ENCODE measurements around the gene KLHL28. TPM values are rescaled to one million over a fixed set of nuclear protein-coding genes. Genes with fewer than 3 reads are reported as not detected.

Gene KLHL28
- total RNA-seq, 3 donors from 2014 or later: 16.1 to 19.5 (median 19.3) TPM

DNA sequence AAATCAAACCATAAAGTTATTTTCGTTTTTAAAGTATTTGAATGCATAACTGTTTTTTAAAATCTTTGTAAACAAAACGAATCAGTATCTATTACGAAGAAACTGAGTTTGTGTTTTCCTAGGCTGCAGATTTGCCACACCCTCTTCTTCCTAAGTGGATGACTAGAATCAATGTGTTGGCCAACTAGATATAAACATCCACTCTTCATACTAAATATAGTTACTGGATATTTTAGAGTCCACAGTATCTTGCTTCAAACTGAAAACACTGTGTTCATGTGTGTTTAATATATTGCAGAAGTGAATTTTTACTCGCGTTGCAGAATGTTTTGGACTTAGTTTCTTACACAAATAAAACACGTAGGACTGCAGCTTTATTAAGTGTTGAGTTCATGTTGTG is 63.2 kb downstream of the KLHL28 start:
- Histone ChIP-seq H3K4me3 (no peak overlapping the region), H3K36me3 (ENCODE audit: low read depth) (no peaks in the 10 kb centered on the region), H3K4me1 (ENCODE audit: low read depth) (peaks cover 10% of the 10 kb centered on the region), H3K9me3 (no peaks in the 10 kb centered on the region)
- TF ChIP-seq, protein P1, sequence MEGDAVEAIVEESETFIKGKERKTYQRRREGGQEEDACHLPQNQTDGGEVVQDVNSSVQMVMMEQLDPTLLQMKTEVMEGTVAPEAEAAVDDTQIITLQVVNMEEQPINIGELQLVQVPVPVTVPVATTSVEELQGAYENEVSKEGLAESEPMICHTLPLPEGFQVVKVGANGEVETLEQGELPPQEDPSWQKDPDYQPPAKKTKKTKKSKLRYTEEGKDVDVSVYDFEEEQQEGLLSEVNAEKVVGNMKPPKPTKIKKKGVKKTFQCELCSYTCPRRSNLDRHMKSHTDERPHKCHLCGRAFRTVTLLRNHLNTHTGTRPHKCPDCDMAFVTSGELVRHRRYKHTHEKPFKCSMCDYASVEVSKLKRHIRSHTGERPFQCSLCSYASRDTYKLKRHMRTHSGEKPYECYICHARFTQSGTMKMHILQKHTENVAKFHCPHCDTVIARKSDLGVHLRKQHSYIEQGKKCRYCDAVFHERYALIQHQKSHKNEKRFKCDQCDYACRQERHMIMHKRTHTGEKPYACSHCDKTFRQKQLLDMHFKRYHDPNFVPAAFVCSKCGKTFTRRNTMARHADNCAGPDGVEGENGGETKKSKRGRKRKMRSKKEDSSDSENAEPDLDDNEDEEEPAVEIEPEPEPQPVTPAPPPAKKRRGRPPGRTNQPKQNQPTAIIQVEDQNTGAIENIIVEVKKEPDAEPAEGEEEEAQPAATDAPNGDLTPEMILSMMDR (IDR thresholded peaks at IDR 0.05): no peak
- ATAC-seq (no peak), DNase-seq (no peak)
- intact Hi-C loops (cut with DNase I, micrococcal nuclease): no loop called here

DNA sequence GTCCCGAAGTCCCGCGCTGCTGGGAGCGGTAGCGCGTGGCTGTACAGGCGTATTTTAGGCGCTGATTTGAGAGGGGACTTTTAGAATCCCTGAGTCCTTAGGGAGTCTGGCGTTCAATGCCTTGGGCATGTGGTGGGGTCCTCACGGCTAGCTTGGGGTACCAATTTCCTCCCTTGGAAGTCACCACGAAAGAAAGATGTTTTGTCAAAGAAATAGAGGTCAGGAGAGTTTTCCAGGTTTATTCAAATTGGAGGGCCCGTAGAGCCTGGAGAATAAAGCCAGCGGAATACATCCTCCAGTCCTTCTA is 63.9 kb downstream of the KLHL28 start:
- H3K4me1 ChIP-seq (ENCODE audit: low read depth): peaks cover 10% of the 10 kb centered on the region
- intact Hi-C loops (cut with DNase I, micrococcal nuclease): no loop called here
- ATAC-seq: no peak

DNA sequence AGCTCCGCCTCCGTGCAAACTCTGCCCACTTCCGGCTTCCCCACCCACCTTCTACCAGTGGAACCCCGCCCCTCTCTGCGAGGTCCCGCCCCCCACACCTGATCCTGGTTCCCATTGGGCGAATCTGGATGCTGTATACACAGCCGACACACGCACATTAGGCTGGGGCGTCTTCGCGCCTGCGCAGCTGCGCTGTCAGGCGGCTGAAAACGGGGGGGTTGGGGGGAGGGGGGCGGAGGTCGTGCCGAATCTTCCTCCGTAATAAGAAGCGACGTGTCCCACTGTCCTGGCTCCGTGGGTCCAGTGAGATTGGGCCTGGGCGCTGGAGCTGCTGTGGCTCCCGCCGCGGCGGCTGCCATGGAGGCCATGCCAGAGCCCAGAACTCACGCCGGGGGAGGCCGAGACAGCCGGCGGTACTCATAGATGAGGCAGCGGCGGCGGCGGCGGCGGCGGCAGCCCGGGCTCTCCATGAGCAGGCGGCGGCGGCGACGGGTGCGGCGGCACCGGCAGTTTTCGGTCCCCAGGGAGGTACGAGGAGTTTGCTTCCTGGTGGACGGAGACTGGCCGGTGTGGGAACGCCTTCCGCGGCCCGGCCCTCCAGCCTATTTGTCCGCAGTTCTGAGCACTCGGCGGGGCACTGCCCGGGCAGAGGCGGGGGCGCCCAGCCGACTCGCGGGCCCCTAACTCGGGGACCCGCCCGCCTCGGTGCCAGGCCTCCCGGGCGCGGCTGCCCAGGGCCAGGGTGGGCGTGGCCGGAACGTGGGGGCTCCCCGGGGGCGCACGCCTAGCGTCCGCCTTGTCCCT is 64.5 kb downstream of the KLHL28 start:
- Histone ChIP-seq H3K36me3 (ENCODE audit: low read depth) (no peaks in the 10 kb centered on the region), H3K9me3 (no peaks in the 10 kb centered on the region), H3K4me3 (peak overlapping the region; percentile 69), H3K4me1 (ENCODE audit: low read depth) (peaks cover 10% of the 10 kb centered on the region)
- intact Hi-C loops (cut with DNase I, micrococcal nuclease): no loop called here
- DNase-seq (peak; percentile 98 to 100 (median 99)), ATAC-seq (peak; percentile 98)
- TF ChIP-seq, protein P1 (IDR thresholded peaks at IDR 0.05): no peak

More for the DNA sequence above, 63.9 kb downstream of the KLHL28 start:
- DNase-seq: no peak
- H3K4me3 ChIP-seq: peak overlapping the region; percentile 69
- H3K36me3 ChIP-seq (ENCODE audit: low read depth): no peaks in the 10 kb centered on the region
- TF ChIP-seq, protein P1 (IDR thresholded peaks at IDR 0.05): no peak
- H3K9me3 ChIP-seq: no peaks in the 10 kb centered on the region

DNA sequence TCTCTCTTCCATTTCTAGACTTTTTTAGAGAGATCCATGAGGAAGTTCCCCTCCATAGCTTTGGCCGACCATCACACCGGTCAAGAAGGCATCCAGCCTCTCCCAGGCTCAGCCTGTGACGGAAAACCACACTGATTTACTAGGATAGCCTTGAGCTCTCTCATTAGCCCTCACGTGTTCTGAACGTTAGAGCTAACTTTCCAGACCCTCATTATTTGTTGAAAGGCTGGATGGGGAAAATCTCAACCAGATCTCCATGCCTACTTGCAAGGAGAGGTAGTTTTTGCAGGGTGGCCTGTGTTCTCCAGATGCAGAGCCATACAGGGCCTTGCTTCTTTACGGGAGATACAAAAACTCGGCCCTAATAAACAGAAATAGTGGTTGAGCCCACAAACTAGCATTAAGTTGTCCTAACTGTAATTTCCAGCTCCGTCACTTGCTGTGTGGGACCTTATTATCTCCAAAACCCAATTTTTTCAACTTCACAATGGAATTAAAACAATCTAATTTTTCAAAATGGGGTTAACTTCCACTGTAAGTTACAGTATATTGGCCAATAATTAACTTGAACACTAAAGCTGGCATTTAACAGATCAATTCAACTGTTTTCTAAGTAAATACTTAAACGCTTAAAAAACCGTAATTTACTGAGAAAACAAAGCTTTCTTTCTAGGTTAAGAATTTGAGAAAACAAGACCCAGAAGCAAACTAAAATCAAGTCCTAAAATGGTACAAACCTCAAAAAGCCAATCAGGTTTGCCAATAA is 65.3 kb downstream of the KLHL28 start:
- H3K9me3 ChIP-seq: no peaks in the 10 kb centered on the region
- no peak for DNase-seq
- TF ChIP-seq, protein P1 (IDR thresholded peaks at IDR 0.05): no peak
- peaks cover 10% of the 10 kb centered on the region for H3K4me1 ChIP-seq (ENCODE audit: low read depth)
- intact Hi-C loops (cut with DNase I, micrococcal nuclease): no loop called here
- no peak for ATAC-seq
- H3K4me3 ChIP-seq: peak overlapping the region; percentile 69
- H3K36me3 ChIP-seq (ENCODE audit: low read depth): no peaks in the 10 kb centered on the region

DNA sequence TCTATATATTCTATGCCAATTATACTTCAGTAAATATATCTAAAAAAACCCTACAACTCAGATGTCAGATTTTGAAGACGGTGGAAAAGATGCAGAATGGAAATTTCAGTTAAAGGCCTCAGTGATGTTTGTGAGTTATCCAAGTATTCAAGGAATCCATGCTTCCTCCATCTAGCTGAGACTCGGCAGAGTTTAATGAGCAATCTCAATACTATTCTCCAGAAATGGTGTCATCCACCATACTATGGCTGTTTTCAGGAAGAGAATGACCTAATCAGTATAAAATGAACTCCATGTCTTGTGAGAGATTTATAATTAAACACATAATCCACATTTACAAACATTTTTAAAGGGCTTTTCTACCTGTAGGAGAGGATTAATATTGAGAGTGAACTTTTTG is 66.0 kb downstream of the KLHL28 start:
- no peaks in the 10 kb centered on the region for H3K36me3 ChIP-seq (ENCODE audit: low read depth)
- no peak for ATAC-seq
- intact Hi-C loops (cut with DNase I, micrococcal nuclease): no loop called here
- no peaks in the 10 kb centered on the region for H3K9me3 ChIP-seq
- TF ChIP-seq, protein P1 (IDR thresholded peaks at IDR 0.05): no peak
- no peak overlapping the region for H3K4me3 ChIP-seq
- DNase-seq: no peak
- H3K4me1 ChIP-seq (ENCODE audit: low read depth): peaks cover 10% of the 10 kb centered on the region

Measured in mucosa of descending colon (tissue), 3 donors.